Stimulated activated memory B cell treated with anti-CD40 and anti-IgM and Interleukin-4, amounts not matched to agents 10 μg/mL and 1 μg/mL and 100 μg/mL, for 72 hours (primary cell): ENCODE results near the gene AMIGO1.

Source experiments
- ATAC-seq: fragments of 150-1000 bp; cut with Tn5 transposase; 2 replicates; pipeline ENCODE4 v1.10.0; 2021
- H3K27ac Mint-ChIP-seq: one replicate; pipeline ENCODE4 v1.8.0; 2022; ENCODE audit warnings: mild to moderate bottlenecking, mixed read lengths
- H3K27me3 Mint-ChIP-seq: one replicate; pipeline ENCODE4 v1.8.0; 2022; ENCODE audit warnings: mixed read lengths
- H3K36me3 Mint-ChIP-seq: one replicate; pipeline ENCODE4 v1.8.0; 2022; ENCODE audit warnings: mixed read lengths
- H3K4me1 Mint-ChIP-seq: one replicate; pipeline ENCODE4 v1.8.0; 2022; ENCODE audit warnings: mixed read lengths
- H3K4me3 Mint-ChIP-seq: one replicate; pipeline ENCODE4 v1.8.0; 2022; ENCODE audit warnings: mild to moderate bottlenecking, moderate library complexity, mixed read lengths
- H3K9me3 Mint-ChIP-seq: one replicate; pipeline ENCODE4 v1.8.0; 2022; ENCODE audit warnings: mixed read lengths

Gene AMIGO1

DNA sequence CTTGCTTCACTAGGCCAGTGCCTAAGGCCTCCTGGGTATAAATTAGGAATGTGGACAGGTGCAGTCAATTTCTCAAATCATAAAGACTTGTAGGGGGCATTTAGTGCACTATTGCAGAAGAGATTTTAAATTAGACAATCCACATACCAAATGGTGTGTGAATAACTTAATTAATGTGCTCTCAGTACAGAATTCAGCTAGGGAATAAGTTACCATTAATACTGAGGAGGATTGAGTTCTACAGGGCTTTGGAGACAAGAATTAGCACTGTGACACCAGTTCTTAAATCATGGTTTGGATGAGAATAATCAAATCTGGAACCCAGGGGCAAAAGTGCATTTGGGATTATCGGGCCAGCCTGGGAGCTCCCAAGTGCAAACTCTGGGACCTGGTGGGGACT, 41.5 kb downstream of the AMIGO1 start:
- Mint-ChIP-seq H3K4me1 (peaks cover 5% of the 10 kb centered on the region), H3K27ac (no peak overlapping the region), H3K36me3 (no peaks in the 10 kb centered on the region), H3K27me3 (peaks cover 93% of the 10 kb centered on the region), H3K4me3 (no peak overlapping the region), H3K9me3 (no peaks in the 10 kb centered on the region)
- no peak for ATAC-seq

DNA sequence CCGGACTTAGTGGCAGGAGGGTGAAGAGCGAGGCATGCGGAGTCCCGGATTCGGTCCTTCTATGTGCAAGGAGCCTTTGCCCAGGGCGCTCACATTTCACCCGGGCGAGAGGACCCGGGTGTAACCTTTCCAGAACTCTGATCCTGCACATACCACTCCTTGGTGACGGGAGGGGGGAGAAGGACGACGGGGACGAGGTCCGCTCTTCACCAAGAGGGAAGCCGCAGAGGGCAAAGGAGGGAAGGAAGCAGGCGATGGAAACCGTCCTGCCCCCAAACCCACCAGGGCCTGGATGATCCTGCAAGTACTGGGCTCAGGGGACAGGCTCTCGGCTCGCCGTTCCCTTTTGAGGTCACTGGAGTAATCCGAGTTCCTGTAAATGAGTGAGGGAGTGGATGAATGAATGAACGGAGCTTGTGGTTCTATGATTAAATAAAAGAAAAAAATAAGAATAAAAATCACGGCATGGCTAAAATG, 42.2 kb downstream of the AMIGO1 start:
- ATAC-seq = no peak
- H3K36me3 Mint-ChIP-seq = no peaks in the 10 kb centered on the region
- peaks cover 5% of the 10 kb centered on the region for H3K4me1 Mint-ChIP-seq
- H3K9me3 Mint-ChIP-seq = no peaks in the 10 kb centered on the region
- H3K27me3 Mint-ChIP-seq = peaks cover 93% of the 10 kb centered on the region
- no peak overlapping the region for H3K27ac Mint-ChIP-seq
- H3K4me3 Mint-ChIP-seq = no peak overlapping the region

DNA sequence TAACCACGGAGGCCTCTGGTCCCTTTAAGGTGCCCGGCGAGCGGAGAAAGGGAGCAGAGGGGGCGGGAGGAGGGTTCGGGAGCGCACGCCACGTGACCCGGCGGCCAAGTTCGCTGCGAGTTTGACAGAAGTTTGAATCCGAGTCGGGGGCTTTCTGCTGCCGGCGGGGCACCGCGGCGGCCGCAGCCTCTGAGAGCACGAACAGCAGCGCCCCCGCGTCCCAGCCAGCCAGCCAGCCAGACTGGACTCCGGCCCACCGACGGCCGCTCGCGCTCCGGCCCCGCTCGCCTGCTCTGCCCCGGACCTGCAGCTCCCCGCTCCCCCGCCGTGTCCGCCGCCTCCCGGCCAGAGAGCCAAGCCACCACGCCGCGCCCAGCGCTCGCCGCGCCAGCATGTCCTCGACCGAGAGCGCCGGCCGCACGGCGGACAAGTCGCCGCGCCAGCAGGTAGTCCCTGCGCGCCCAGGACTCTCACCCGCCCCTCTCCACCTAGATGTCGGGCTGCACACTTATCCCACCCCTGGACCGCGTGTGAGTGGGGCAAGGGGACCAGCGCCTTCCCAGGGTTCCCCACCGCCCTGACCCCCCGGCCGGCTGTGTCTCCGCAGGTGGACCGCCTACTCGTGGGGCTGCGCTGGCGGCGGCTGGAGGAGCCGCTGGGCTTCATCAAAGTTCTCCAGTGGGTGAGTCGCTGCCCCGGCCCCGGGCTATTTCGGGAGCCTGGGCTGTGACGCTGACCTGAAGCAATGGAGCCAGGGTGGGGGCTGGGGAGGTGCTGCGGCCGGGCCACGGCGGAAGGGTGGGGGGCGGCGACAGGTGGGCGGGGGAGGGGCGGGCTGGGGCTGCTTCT, 42.9 kb downstream of the AMIGO1 start, which contains the start of gene SYPL2:
SYPL2 (plus strand) TSS at position 95 of the 849 bp plus-strand sequence; CDS start at position 393, 298 bp downstream.
- Mint-ChIP-seq H3K27me3 (peaks cover 92% of the 10 kb centered on the region), H3K27ac (no peak within 1 kb of the TSS), H3K4me1 (peaks cover 5% of the 10 kb centered on the region), H3K9me3 (no peaks in the 10 kb centered on the region), H3K4me3 (peak within 1 kb of the TSS; percentile 38), H3K36me3 (no peaks in the 10 kb centered on the region)
- no peak for ATAC-seq

DNA sequence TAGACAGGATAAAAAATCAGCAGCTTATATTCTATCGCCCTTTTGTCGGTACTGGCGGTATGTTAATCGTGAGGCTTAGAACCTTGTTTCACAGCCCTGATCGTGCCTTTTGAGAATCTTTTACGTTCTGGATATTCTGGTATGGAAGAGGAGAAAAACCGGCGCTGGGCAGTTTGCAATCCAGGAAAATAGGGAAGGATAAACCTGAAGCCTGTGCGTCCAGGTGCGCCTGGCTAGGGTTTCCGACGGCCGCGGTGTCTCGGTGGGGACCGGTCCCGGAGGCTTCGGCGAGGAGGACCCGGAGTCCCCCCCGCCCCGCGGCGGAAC, 43.4 kb downstream of the AMIGO1 start:
- Mint-ChIP-seq H3K9me3 (no peaks in the 10 kb centered on the region), H3K27me3 (peaks cover 86% of the 10 kb centered on the region), H3K4me3 (peak overlapping the region; percentile 5), H3K4me1 (peaks cover 5% of the 10 kb centered on the region), H3K27ac (no peak overlapping the region), H3K36me3 (no peaks in the 10 kb centered on the region)
- ATAC-seq = no peak

GRCh38 chr1:109457819-109458218, 51.7 kb downstream of the AMIGO1 start:
- no peak for ATAC-seq

GRCh38 chr1:109454497-109455133, 54.9 kb downstream of the AMIGO1 start:
- peaks cover 5% of the 10 kb centered on the region for H3K36me3 Mint-ChIP-seq
- no peak overlapping the region for H3K27ac Mint-ChIP-seq
- H3K4me1 Mint-ChIP-seq = no peaks in the 10 kb centered on the region
- H3K4me3 Mint-ChIP-seq = no peak overlapping the region
- peaks cover 49% of the 10 kb centered on the region for H3K27me3 Mint-ChIP-seq
- ATAC-seq = no peak
- H3K9me3 Mint-ChIP-seq = peaks cover 10% of the 10 kb centered on the region

More at GRCh38 chr1:109457819-109458218, 51.7 kb downstream of the AMIGO1 start:
- Mint-ChIP-seq H3K9me3 (peaks cover 6% of the 10 kb centered on the region), H3K27me3 (peaks cover 33% of the 10 kb centered on the region), H3K36me3 (peaks cover 5% of the 10 kb centered on the region), H3K4me1 (no peaks in the 10 kb centered on the region), H3K4me3 (no peak overlapping the region), H3K27ac (no peak overlapping the region)
